Stimulated activated CD8-positive, alpha-beta memory T cell treated with anti-CD3 and anti-CD28 coated beads, Interleukin-7, amount 100 ng/mL, for 48 hours (primary cell): ENCODE data around the gene MAN1A1.
"Not testable (repeated sequence)": the region's sequence is repeated elsewhere in the genome, so short reads cannot be mapped to it uniquely, and the experiment has no call there.

Experiments
- DNase-seq, 2 donors: peaks; one replicate each; pipeline ENCODE4 v3.0.0-alpha.2; 2020; ENCODE audit warnings: low read depth in 1 of 2; ENCODE audit errors: extremely low read depth in 1 of 2

Gene MAN1A1

DNA sequence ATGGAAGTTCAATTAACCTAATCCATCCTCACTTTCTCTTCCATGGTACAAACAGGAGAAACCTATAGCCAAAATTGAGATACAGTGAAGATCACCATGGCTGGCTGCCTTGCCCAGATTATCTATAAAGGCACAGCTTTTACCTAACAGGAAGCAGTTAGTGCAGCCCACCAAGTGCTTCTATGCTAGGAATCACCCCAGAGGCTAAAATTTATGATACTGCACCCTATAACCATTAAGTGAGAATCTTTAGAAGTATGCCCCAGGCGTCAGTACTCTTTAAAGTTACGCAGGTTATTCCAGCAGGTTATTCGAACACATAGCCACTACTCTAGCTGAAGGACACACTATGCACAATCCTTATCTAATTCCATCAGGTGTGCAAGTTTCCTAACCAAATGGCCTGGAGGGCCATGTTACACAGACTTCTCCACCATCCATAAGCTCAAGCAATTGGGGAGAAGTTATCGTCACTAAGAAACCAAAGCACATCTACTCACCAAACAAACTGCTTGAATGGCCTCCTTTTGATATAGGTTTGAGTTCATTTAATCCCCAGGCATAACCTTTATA is 43.1 kb downstream of the MAN1A1 start:
- DNase-seq, result no peak

- DNase-seq, result no peak
Measured at GRCh38 chr6:119303164-119303887, 46.2 kb downstream of the MAN1A1 start.

DNA sequence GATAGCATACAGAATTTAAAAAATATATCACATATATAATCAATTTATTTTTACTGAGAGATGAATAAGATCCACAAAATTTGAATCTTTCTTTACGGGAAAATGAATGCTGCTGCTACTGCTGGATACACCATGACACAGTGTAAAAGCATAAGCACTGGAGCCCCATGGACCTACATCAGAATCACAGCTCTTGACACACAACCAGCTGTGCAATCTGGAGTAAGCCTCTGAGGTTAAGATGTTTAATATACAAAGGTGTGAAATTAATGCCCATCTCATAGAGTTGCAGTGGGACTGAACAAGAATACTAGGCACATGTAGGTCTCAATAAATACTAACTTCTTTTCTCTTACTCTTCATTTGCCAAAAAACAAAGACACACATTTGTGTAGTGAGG is 48.1 kb downstream of the MAN1A1 start:
- no peak for DNase-seq

- DNase-seq, result no peak
Measured at GRCh38 chr6:119299694-119300093, 49.9 kb downstream of the MAN1A1 start.

GRCh38 chr6:119297049-119297448 is 52.5 kb downstream of the MAN1A1 start:
- DNase-seq, result no peak

GRCh38 chr6:119296036-119297035 is 53.2 kb downstream of the MAN1A1 start:
- no peak for DNase-seq

- DNase-seq, result no peak
Measured at GRCh38 chr6:119294984-119295383, 54.6 kb downstream of the MAN1A1 start.

GRCh38 chr6:119291060-119291459 is 58.5 kb downstream of the MAN1A1 start:
- DNase-seq, result not testable (repeated sequence)

- no peak for DNase-seq
Measured at GRCh38 chr6:119290306-119290705, 59.3 kb downstream of the MAN1A1 start.

GRCh38 chr6:119289651-119290050 is 59.9 kb downstream of the MAN1A1 start:
- no peak for DNase-seq

- no peak for DNase-seq
Measured at GRCh38 chr6:119285908-119286625, 63.5 kb downstream of the MAN1A1 start.

DNA sequence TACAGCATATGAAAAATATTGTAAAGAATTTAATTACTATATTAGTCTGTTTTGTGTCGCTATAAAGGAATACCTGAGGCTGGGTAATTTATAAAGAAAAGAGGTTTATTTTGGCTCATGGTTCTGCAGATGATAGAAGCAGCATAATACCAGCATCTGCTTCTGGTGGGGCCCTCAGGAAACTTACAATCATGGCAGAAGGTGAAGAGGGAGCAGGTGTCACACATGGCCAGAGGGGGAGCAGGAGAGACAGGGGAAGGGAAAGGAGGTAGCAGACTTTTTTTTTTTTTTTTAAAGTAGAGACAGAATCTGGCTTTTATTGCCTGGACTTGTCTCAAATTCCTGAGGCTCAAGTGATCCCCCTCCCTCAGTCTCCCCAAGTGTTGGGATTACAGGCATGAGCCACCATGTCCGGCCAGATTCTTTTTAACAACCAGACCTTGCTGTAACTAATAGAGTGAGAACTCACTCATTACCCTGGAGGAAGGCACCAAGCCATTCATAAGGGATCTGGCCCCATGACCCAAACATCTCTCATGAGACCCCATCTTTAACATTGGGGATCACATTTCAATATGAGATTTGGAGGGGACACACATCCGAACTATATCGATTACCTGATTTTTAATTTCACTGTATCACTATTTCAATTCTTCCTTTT is 64.6 kb downstream of the MAN1A1 start:
- peak in 1 of 2 donors; percentile 10 for DNase-seq

- DNase-seq, result no peak
Measured at GRCh38 chr6:119283979-119284545, 65.5 kb downstream of the MAN1A1 start.

GRCh38 chr6:119283214-119283613 is 66.3 kb downstream of the MAN1A1 start:
- DNase-seq, result no peak

DNA sequence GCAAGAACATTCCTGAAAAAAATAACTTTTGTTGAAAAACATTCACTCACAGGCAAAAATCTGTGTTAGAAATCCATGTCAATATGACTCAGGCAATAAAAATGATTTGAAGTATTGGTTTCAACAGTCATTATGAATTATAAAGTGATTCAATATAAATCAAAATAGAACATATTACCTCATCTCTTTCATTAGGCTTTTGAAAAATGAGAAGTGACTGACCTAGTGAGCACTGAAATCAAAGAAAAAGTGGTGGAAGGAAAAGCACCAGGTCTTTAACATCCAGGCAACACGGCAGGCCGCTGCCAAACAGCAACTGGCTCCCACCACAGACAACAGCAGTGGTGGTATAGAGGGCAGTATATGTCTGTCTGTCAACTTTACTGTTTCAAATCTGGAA is 68.9 kb downstream of the MAN1A1 start:
- DNase-seq, result no peak

GRCh38 chr6:119280080-119280479 is 69.5 kb downstream of the MAN1A1 start:
- DNase-seq, result no peak

GRCh38 chr6:119278625-119279024 is 70.9 kb downstream of the MAN1A1 start:
- DNase-seq, result no peak

GRCh38 chr6:119277052-119277451 is 72.5 kb downstream of the MAN1A1 start:
- DNase-seq, result no peak

GRCh38 chr6:119276211-119276610 is 73.3 kb downstream of the MAN1A1 start:
- DNase-seq, result no peak

GRCh38 chr6:119274197-119274595 is 75.4 kb downstream of the MAN1A1 start:
- no peak for DNase-seq
